Ishikawa (cell line): ENCODE measurements around the gene CCDC27.

ENCODE experiments used
- CEBPB ChIP-seq: IDR thresholded peaks from 2 replicates; pipeline ENCODE4 v1.6.1; 2012
- EGR1 ChIP-seq: IDR thresholded peaks from 2 replicates; pipeline ENCODE4 v1.6.1; 2012
- EP300 ChIP-seq: IDR thresholded peaks from 2 replicates; pipeline ENCODE4 v1.6.1; 2012; ENCODE audit warnings: borderline replicate concordance
- RAD21 ChIP-seq: IDR thresholded peaks from 2 replicates; pipeline ENCODE4 v1.6.1; 2012; ENCODE audit warnings: low read depth
- TAF1 ChIP-seq: IDR thresholded peaks from 2 replicates; pipeline ENCODE4 v1.6.1; 2012; ENCODE audit warnings: low read depth, mild to moderate bottlenecking
- TCF12 ChIP-seq: IDR thresholded peaks from 2 replicates; pipeline ENCODE4 v1.6.1; 2012; ENCODE audit warnings: low read depth
- TEAD4 ChIP-seq: IDR thresholded peaks from 2 replicates; pipeline ENCODE4 v1.6.1; 2012
- YY1 ChIP-seq: IDR thresholded peaks from 2 replicates; pipeline ENCODE4 v1.6.1; 2012; ENCODE audit warnings: low read depth
- ZBTB7A ChIP-seq: IDR thresholded peaks from 2 replicates; pipeline ENCODE4 v1.6.1; 2012; ENCODE audit warnings: low read depth
- TF ChIP-seq, protein P1 (sequence below): IDR thresholded peaks from 2 replicates; pipeline ENCODE4 v1.6.1; 2012
- TF ChIP-seq, protein P2 (sequence below): IDR thresholded peaks from 2 replicates; pipeline ENCODE4 v1.6.1; 2012; ENCODE audit warnings: low read depth, mild to moderate bottlenecking

DNA sequence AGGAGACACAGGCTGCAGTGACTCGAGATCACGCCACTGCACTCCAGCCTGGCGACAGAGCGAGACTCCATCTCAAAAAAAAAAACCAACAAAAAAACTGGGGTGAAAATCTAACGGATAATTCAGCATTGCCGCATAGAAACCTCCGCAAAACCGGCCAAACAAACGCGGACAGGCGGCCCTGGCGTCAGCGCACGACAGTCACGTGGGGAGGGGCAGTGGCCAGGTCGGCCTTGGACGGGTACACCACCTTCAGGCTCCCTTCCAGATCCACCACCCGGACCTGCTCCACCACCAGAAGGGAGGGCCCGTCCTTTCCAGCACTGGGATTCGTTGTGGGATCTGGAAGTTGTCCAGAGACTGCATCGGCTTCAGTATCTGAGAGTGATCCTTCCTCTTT is 28.7 kb downstream of the CCDC27 start:
- TF ChIP-seq CEBPB (no peak), EGR1 (no peak), ZBTB7A (no peak), TCF12 (no peak), RAD21 (no peak), TEAD4 (no peak), TAF1 (no peak), EP300 (no peak), YY1 (no peak)
- TF ChIP-seq, protein P1, sequence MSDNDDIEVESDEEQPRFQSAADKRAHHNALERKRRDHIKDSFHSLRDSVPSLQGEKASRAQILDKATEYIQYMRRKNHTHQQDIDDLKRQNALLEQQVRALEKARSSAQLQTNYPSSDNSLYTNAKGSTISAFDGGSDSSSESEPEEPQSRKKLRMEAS: no peak
- TF ChIP-seq, protein P2, sequence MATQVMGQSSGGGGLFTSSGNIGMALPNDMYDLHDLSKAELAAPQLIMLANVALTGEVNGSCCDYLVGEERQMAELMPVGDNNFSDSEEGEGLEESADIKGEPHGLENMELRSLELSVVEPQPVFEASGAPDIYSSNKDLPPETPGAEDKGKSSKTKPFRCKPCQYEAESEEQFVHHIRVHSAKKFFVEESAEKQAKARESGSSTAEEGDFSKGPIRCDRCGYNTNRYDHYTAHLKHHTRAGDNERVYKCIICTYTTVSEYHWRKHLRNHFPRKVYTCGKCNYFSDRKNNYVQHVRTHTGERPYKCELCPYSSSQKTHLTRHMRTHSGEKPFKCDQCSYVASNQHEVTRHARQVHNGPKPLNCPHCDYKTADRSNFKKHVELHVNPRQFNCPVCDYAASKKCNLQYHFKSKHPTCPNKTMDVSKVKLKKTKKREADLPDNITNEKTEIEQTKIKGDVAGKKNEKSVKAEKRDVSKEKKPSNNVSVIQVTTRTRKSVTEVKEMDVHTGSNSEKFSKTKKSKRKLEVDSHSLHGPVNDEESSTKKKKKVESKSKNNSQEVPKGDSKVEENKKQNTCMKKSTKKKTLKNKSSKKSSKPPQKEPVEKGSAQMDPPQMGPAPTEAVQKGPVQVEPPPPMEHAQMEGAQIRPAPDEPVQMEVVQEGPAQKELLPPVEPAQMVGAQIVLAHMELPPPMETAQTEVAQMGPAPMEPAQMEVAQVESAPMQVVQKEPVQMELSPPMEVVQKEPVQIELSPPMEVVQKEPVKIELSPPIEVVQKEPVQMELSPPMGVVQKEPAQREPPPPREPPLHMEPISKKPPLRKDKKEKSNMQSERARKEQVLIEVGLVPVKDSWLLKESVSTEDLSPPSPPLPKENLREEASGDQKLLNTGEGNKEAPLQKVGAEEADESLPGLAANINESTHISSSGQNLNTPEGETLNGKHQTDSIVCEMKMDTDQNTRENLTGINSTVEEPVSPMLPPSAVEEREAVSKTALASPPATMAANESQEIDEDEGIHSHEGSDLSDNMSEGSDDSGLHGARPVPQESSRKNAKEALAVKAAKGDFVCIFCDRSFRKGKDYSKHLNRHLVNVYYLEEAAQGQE: no peak
